HG03064 (cell line): ENCODE results near the gene SDHA.
"Not testable (repeated sequence)": the region's sequence is repeated elsewhere in the genome, so short reads cannot be mapped to it uniquely, and the experiment has no call there.

ENCODE experiments used
- ATAC-seq: cut with Tn5 transposase; IDR thresholded peaks from one replicate; pipeline ENCODE4 v1.9.1; 2021; ENCODE audit warnings: low read depth; ENCODE audit not compliant: unreplicated experiment

The SDHA gene

DNA sequence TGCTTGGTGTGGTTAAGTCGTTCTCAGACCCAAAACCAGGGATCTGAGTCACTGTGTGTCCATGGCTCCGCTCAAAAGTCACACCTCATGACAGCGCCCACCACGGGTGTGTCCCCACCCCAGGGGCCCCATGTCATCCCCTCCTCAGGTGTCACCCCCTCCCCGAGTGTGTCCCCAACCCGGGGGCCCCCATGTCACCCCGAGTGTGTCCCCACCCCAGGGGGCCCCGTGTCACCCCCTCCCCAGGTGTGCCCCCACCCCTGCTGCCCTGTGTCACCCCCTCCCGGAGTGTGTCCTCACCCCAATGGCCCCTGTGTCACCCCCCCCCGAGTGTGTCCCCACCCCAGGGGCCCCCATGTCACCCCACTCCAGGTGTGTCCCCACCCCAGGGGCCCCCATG, 21.8 kb upstream of the SDHA start:
- no peak for ATAC-seq

DNA sequence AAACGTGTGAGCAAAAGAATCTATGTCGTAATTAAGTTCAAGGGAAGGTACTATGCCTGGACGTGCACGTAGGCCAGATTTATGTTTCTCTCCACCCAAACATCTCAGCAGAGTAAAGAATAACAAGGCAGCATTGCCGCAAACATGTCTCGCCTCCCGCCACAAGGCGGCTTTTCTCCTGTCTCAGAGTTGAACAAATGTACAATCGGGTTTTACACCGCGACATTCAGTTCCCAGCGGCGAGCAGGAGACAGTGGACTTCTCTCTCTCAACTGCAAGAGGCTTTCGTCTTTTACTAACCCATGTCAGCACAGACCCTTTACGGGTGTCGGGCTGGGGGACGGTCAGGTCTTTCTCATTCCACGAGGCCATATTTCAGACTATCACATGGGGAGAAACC, 21.1 kb upstream of the SDHA start:
- ATAC-seq: not testable (repeated sequence)

DNA sequence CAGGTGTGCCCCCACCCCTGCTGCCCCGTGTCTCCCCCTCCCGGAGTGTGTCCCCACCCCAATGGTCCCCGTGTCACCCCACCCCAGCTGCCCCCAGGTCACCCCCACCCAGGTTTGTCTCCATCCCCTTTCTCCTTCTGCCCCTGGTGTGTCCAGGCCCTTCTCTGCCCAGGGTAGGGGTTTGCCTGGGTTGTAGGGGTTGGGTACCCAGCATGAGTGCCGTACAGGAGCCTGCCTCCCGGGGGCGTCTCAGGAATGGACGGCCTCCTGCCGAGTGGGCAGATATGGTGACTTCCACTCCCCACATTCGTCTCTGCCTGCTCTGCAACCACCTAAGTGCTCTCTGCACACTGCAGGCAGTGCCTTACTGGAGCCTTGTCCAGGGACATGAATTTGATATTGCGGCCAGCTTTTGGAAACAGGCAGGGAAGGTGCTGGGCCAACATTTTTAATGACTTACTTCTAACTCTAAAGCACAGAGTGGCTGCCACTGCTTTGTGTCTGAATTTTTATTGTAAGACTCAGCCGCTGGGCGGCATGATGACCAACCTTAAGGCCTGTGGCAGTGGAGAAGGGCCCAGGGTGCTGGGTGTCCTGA, 20.1 kb upstream of the SDHA start:
- ATAC-seq: no peak

DNA sequence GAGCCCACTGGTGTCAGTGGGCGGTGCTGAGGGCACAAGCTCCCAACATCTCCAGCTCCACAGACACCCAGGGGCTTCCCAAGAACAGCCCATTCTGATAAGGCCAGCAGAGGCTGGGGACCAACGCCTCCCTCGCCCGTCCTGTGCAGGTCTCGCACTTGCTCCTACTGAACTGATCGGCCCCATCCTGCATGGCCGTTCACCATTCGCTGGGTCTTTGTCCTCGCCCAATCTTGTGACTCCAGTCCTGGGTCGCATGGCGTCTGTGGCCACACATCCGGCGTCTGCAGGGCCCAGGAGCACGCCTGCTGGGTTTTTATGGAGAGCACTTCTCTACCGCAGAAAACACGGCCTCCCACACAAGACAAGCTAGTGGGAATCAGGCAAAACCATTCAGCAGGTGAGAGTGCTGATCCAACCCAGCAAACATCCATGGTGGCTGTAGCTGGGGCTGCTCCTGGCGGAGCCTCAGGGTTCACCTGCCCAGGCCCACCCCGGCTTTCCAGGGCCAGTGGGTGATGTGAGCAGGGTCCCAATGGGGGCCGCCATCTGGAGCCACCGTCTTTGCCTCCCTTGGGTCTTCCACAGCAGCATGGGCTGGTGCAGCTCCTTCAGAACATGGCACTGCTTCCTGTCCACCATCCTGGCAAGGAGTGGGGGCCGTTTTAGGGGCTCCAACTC, 19.5 kb upstream of the SDHA start:
- ATAC-seq: no peak

DNA sequence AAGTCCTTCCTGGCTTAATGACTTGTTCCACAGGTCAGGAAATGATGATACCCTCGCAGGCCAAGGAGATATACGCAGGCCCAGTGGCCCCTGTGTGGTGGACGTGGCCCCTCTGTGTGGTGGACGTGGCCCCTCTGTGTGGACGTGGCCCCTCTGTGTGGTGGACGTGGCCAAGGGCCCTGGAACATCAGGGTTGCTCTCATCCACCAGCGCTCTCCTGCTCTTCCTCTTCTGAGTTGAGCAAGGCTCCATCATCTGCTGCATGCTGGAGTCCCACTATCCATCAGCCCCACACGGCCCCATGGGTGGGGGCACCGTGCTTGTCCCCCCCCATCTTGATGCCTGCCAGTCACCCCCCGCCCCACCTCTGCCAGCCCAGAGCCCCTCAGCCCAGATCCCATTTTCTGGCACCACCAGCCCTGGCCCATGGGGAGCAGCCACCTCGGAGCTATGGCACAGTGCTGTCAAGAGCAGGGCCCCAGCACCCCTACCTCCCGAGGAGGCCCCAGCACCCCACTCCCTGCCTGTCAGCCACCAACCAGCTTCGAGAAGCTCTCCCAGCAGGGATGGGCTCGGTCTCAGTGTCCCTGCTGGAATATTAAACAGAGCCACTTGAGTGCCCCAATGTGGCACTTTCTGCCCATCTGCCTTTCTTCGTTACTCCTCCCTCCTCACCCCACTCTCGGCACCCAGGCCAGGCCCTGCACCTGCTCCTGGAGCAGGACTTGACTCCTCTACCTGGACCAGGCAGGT, 18.7 kb upstream of the SDHA start:
- ATAC-seq: no peak

DNA sequence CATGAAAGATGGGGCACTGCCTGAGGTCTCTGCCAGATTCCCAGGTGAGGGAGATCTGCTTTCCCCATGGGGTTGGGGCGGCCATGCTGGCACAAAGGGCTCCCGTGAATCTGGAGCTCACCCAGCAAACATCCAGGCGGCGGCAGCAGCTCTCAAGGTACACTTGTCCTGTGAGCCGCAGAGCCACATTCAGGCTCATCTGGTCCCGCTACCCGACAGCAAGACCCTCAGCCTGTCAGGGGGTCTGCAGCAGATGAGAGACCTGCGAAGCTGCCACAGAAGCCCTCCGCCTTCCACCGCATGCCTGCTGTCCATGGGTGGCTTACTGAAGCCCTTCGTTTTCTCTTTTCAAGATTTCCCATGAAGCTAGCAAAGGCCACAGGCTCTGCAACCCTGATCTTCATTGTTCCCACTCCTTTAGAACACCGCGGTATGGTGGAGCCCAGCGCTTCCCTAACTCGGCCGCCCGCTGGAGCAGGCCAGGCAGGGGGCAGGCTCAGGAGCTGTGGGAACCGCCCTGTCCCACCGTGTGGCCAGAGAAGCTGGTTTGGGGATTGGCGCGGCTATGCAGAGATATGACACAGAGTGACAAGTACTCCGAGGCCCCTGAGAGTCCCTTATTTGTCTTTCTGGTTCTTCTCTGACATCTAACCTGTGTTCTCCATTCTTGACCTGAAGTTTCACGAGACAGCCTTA, 18.0 kb upstream of the SDHA start:
- no peak for ATAC-seq

DNA sequence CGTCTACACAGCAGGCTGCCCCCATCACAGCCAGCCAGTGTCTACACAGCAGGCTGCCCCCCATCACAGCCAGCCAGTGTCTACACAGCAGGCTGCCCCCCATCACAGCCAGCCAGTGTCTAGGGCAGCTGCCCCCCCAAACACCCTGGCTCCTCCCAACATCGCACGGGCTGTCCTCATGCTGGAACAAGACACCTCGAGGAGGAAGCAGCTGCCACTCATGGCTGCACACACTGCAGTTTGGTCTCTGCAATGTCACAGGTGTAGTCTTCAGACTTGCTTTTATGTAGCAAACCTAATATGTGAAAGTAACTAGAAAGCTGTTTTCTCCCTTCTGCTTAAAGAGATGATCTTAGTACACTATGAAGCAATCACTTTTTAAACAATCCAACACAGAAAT, 17.1 kb upstream of the SDHA start:
- no peak for ATAC-seq

DNA sequence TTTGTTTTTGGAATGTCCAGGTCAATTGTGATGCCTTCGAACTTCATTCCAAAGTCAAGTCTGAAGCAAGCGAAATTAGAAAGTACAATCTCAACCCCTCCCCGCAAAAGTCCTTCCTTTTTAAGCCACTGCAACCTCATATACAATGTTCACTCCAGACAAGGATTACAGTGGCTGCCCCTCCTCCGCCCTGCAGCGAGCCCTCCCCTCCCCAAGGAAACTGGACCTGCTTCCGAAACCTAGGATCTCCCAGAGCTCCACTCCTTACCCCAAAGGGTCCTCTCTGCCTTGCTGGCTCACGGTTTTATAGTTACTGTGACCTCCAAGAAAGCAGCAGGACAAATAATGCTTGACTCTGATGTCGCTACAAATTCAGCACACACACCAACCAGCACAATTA, 16.4 kb upstream of the SDHA start:
- ATAC-seq: no peak

DNA sequence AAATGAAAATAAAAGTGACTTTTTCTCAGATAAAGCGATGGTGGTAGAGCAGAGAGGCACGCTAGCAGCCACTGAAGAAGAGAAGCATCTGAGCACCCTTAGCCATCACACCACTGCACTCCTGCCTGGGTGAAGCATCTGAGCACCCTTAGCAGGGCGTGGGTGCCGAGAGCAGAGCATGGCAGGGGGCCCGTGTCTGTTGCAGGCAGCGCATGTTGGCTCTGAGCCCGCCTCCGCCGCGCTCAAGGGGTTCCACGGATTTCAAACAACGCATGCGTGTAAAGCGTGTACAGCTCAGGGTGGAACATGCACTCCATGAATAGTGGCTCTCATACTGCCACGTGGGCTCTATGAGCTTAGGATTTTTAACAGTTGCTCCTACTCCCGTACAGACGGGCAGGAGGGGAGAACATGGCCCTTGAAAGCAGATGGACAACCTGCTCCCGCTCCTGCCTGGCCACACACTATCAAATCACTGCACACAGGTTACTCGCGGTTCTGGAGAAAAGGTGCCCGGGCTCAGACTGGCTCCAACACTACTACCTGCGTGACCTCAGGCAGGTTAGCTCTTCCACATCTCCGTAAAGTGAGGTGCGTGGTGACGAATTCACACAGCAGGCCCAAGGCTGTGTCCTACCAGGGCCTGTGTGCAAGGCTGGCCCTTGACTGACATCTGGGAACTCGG, 14.7 kb upstream of the SDHA start:
- no peak for ATAC-seq

DNA sequence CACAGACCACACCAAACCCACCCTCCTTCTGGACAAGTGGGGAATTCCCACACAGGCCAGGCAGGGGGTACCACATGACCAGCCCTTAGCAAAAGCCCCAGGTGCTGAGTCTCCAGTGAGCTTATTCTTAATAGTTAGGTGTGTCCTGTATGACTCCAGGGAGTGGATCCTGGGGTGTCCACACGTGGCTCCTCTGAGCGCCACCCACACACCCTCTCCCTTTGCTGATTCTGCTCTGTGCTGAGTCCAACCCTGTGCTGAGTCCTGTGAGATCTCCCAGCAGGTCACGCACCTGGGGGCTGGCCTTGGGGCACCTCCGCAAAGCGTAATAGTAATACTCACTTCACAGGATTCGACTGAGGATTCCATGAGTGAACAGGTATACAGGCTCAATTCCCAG, 14.1 kb upstream of the SDHA start:
- no peak for ATAC-seq

DNA sequence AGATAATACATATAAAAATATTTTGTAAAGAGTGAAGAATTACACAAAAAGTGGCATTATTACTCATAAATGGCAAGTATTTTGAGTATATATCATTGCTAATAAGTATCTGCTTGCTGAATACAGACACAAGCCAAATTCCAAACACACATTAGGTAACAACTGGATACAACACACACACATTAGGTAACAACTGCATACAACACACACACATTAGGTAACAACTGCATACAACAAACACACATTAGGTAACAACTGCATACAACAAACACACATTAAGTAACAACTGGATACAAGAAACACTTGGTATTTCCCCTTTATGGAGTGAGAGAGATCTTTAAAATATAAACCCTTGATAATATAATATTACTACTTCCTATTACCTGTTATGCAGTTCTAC, 13.7 kb upstream of the SDHA start:
- no peak for ATAC-seq

DNA sequence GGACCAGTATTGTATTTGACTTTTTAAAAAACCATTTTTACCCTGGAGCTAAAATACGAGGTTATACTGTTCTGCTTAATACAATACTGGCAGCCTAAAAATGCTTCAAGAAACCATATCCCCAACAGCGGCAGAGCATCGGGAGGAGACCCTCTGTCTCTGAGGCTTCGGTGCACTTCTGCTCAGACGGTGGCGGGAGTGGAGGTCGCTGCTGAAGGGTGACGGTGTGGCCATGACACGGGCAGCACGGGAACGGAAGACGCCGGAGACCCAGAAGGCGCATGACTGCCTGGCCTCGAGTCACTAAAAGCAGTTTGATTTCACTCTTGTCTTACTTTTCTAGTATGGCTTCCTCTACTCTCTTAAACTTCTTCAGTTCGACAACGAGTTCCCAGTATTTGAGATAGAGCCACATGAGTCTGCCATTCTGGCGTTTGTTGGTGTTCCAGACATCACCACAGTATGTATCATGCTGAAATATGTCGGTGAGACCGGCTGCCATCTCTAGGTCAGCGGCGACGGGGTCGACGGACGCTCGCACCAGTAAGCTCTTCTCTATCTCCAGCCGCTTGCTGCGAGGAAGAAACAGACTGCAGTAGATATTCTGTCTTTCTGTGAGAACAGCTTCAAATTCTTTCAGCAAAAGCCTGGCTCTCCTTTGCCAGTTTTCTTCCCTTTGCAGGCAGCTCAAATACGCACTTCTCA, 13.0 kb upstream of the SDHA start:
- no peak for ATAC-seq

DNA sequence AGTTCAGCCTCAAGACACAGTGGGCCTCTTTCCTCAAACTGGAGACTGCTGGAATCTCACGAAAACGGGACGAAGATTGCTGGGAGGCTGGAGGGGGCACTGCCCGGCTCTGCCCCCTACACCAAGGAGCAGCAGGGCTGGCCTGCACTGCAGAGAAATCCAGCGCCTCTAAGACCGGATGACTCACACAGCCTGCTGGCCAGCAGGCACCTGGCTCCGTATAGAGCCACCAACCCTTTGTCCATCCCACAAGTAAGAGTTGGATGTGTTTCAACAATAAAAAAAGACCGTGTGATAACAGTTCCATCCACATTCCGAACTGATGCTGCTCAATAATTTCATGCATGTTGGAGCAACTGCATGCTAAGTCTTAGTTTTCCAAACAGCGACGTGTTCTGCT, 11.7 kb upstream of the SDHA start:
- no peak for ATAC-seq

DNA sequence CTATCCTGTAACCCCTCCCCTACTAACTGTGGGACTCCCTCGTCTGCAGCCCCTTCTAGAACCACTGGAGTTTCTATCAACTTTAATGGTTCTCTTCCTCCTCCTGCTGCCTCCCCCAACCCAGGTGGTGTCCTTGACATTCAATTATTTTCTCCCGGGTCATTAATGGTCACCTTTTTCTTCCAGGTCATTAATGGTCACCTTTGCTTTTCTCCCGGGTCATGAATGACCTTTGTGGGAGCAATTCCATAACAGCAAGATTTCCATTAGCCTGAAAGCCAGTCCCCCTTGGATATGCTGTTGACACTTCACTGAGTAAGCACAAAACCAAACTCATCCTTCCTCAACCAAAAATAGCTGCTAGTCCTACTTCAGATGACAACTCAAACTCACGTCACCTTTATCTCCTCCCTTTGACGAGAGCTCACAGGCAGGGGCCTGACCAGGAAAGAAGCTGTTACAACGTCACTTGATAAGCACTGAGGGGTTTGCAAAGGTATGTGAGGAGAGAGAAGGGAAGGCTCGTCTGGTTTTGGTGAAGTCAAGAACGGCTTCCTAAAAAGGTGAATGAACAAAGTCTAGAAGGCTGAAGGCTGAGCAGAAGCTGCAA, 11.1 kb upstream of the SDHA start:
- ATAC-seq: no peak

DNA sequence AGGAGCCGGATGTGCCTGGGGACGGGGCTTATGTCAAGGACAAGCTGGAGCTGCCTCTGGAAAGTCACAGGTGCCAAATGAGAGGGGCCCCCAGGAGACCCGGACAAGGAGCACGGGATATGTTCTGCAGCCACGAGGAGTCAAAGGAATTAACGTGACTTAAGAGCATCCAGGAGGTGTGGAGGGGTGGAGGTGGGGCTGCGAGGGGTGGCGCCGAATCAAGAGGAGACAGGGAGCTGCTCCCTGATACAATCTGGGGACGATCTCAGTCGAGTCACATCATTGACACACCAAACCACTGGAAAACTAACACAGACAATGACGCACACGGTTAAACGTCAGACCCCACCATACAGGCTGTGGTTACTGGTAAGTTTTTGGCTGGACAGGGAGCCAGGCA, 10.5 kb upstream of the SDHA start:
- ATAC-seq: no peak

DNA sequence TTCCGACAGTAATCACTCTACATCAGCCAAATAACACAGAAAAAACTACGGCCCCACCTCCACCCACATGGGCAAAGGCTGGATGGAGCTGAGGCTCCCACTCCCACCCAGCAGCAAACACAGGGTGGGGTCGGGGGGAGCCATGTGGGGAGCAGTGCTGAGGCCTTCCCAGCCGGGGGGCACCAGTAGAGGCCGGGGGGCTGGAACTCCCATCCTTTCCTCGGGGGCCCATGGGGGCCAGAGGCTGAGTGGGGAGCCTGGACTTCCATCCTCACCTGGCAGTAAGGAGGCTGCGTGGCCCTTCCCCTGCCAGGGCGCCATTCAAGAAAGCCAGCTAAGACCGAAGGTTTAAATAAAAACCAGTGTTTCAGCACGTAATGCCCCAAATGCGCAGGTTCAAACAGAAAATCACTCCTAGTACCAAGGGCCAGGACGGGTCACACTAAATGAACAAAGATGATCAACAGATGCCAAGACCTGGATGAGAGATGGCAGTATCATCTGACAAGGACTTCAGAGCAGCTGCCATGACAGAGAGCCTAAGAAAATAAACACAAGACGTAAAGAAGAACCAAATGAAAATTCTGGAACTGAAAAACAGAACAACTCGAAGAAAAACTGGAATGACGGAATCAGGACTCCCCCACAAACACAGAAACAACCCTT, 9.5 kb upstream of the SDHA start:
- no peak for ATAC-seq

DNA sequence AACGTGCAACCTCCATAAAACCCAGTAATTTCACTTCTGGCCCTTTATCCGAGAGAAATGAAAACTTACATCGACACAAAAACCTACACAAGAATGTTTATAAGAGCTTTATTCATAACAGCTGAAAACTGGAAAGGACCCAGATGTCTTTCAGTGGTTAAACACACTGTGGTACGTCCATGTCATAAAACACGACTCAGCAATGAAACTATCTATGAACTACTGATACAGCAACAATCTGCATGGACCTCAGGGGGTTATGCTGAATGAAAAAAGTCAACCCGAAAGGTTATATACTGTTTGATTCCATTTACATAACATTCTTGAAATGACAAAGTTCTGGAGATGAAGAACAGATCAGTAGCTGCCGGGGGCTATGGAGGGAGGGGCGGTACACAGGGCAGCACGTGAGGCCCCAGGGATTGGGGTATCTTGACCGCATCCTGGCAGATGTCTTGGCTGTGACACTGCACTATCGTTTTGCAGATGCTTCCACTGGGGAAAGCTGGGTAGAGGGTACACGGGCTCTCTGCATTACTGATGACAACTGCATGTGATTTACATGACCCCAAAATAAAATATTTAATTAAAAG, 4.2 kb upstream of the SDHA start:
- no peak for ATAC-seq

DNA sequence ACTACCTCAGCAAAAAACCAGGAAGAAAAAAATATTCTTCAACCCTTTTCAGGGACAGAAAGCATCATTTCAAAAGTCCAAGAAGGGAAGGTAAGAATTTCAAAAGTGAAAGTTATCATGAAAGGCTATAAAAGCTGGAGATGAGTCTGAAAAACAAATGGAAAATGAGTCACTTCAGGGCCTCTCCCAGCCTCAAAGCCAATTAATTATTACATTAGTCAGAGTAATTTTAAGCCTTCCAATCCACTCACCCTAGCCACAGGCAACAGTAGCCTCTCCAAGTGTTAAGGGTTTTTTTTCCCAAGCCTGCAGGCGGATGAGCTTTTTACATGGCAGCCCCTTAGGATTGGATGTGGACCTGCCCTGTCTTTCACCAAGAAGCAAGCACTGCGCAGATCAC, 2.9 kb upstream of the SDHA start:
- ATAC-seq: not testable (repeated sequence)

DNA sequence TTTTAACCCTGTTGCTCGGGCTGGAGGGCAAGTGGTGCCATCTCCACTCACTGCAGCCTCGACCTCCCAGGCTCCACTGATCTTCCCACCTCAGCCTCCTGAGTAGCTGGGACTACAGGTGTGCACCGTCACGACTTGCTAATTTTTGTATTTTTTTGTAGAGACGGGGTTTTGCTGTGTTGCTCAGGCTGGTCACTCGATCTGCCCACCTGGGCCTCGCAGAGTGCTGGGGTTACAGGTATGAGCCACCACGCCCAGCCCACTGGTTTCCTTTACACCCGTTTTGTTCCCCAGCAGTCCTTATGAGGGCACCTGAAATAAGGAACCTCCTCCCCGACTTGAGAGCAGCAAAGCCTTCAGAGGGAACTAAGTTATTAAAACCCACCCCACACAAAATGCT, 2.0 kb upstream of the SDHA start:
- ATAC-seq: not testable (repeated sequence)
